ENCODE data around the gene YY1AP1. TPM values are rescaled to one million over a fixed set of nuclear protein-coding genes. Genes with fewer than 3 reads are reported as not detected.

The YY1AP1 gene
- total RNA-seq, 1 experiment from 2014 or later, result 40.3 TPM

- TF ChIP-seq TCF7L2 (IDR thresholded peaks at IDR 0.05; ENCODE audit: borderline replicate concordance, extremely low read depth, insufficient read depth, insufficient read length) (no peak), RAD21 (IDR thresholded peaks at IDR 0.05; ENCODE audit: low read depth) (no peak), SIN3A (IDR thresholded peaks at IDR 0.05; ENCODE audit: low read depth) (no peak), POLR2A (IDR thresholded peaks at IDR 0.05; ENCODE audit: borderline replicate concordance, extremely low read depth, insufficient read depth, insufficient read length) (no peak)
Measured at GRCh38 chr1:155652951-155653350, 35.6 kb downstream of the YY1AP1 start (continued).

GRCh38 chr1:155651861-155652661, 36.5 kb downstream of the YY1AP1 start:
- DNase-seq (ENCODE audit: low read depth, low spot score), result no peak
- peak overlapping the region; percentile 51 for H3K9ac ChIP-seq (ENCODE audit: low read length)
- H3K9me2 ChIP-seq (ENCODE audit: insufficient read depth), result no peaks in the 10 kb centered on the region
- H3K36me3 ChIP-seq (ENCODE audit: control insufficient read depth in 1 of 2, insufficient read depth in 2 of 2, low read length in 2 of 2), result no peaks in the 10 kb centered on the region
- ChIA-PET CTCF (interaction anchor here (1.1 to 1.4 kb wide), 2 partner anchors 12 to 479 kb away, joined by 3 to 7 read pairs; partner anchors contain the start of gene KRTCAP2), RAD21 (ENCODE audit: low non-redundant PET in 1 of 2, low total read pairs in 2 of 2, uncharacterized antibody in 2 of 2, unreplicated experiment in 2 of 2) (no interaction called here), POLR2A (interaction anchor here (1.0 to 1.3 kb wide), 3 partner anchors 36 to 50 kb away, joined by 3 to 5 read pairs (median 3); partner anchors contain the start of gene YY1AP1)
- no TSS peak for BruUV-seq (replicated peaks)
- H3K4me2 ChIP-seq (ENCODE audit: low read length), result peak overlapping the region; percentile 79
- peak; percentile 24 for ATAC-seq
- intact Hi-C loops (cut with micrococcal nuclease), result no loop called here
- H3K4me1 ChIP-seq (ENCODE audit: control insufficient read depth in 1 of 2, insufficient read depth in 2 of 2, low read length in 2 of 2), result peaks cover 26 to 39% of the 10 kb centered on the region in 2 experiments
- H3K27ac ChIP-seq (ENCODE audit: low read depth, low read length), result peak overlapping the region; percentile 68
- H3K4me3 ChIP-seq (replicated peaks in 1 of 2; ENCODE audit: low read depth in 1 of 2, low read length in 2 of 2), result peak overlapping the region; percentile 29 to 52
- H3K9me3 ChIP-seq (ENCODE audit: control insufficient read depth in 1 of 2, insufficient read depth in 1 of 2, low read depth in 1 of 2, low read length in 2 of 2), result no peaks in the 10 kb centered on the region
- H2AFZ ChIP-seq (ENCODE audit: low read depth, low read length, poor library complexity, severe bottlenecking), result peak overlapping the region; percentile 97
- H3K79me2 ChIP-seq (ENCODE audit: insufficient read depth, low read length), result no peaks in the 10 kb centered on the region
- no peaks in the 10 kb centered on the region for H3K27me3 ChIP-seq (ENCODE audit: insufficient read depth, low read length)
- no peaks in the 10 kb centered on the region for H4K20me1 ChIP-seq (ENCODE audit: insufficient read depth)
- peak; percentile 33; the same call in 1 of the 2 replicates for TF ChIP-seq JUND (IDR thresholded peaks at IDR 0.05)
- peak; percentile 17; the same call in 1 of the 2 replicates for TF ChIP-seq CBX3 (IDR thresholded peaks at IDR 0.05; ENCODE audit: low read depth)
- no peak for TF ChIP-seq ZNF274 (IDR thresholded peaks at IDR 0.05; ENCODE audit: low read depth, low read length)
- no peak for TF ChIP-seq MAX (IDR thresholded peaks at IDR 0.05)
- TF ChIP-seq FOSL1 (IDR thresholded peaks at IDR 0.05; ENCODE audit: low read depth), result peak; percentile 23; the same call in 1 of the 2 replicates
- 0 out of 2 replicates have a peak, but pooled peaks have one; percentile 10 for TF ChIP-seq RAD21 (IDR thresholded peaks at IDR 0.05; ENCODE audit: low read depth)
